NCI-H774 (cell line): ENCODE measurements around the gene CFAP74.

Experiments
- DNase-seq: peaks from one replicate; lab custom pipeline; 2025; lab: John Stamatoyannopoulos, UW

CFAP74 gene

DNA sequence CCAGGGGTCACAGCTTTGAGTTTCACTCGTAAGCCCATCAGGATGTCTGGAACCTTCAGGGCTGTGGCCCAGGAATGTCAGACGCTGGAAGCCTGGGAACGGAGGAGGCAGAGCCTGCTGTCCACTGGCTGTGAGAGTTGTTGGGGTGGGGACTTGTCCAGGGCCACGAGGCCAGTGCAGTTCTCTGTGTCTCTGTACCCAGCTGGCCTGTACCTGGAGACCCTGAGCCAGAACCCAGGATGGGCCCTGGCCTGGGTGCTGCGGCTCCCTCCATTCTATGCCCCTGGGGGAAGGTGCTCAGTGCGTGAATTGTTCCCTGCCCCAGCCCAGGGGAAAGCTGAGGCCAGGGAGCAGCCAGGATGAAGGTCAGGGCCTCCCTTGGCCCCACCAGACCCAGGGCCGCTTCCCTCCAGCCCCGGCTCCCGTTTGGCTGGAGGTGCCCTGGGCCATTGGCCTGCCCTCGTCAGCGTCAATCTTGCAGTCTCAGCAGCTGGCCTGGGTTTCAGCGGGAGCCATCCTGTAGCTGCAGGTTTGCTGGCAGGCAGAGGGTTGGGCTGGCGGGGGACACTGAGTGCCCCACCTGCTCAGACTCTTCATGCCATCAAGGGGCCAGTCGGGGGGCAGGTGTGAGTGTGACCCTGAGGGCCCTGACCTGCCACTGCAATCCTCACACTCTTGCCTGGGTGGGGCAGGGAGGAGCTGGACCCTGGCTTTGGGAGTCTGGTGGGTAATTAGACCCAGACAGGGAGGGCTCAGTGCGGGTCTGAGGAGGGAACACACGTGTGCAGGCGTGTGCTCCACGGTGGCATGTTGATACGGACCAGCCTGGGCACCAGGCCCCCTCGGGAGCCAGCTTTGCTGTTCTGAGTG, 89.2 kb downstream of the CFAP74 start:
- DNase-seq: no peak

DNA sequence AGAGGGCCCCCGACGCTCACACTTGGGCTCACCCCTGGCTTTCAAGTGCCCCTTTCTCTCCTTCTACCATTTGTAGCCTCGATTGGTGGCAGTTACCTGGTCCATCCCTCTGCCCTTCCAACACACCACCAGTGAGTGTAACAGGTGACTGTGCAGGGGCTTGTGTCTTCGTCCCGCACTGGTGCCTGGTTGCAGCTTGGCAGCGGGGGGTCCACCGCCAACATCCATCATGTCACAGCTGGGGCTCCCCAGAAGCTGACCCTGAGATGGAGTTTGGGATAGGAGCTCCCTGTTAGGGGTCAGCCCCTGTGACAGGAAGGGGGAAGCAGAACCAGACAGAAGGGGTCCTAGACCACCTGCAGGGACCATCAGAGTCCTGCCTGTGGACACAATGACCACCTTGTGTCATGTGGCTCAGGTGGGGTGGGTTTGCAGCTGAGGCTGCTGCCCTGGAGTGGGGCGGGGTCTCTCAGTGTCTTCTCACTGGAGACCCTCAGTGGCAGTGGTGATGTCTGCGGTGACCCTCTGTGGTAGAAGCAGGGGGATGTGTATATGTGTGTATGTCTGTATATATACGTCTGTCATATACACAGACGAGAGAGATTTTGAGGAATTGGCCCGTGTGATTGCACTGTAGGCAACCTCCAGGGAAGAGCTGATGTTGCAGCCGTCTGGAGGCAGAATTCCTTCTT, 92.1 kb downstream of the CFAP74 start:
- DNase-seq: no peak

DNA sequence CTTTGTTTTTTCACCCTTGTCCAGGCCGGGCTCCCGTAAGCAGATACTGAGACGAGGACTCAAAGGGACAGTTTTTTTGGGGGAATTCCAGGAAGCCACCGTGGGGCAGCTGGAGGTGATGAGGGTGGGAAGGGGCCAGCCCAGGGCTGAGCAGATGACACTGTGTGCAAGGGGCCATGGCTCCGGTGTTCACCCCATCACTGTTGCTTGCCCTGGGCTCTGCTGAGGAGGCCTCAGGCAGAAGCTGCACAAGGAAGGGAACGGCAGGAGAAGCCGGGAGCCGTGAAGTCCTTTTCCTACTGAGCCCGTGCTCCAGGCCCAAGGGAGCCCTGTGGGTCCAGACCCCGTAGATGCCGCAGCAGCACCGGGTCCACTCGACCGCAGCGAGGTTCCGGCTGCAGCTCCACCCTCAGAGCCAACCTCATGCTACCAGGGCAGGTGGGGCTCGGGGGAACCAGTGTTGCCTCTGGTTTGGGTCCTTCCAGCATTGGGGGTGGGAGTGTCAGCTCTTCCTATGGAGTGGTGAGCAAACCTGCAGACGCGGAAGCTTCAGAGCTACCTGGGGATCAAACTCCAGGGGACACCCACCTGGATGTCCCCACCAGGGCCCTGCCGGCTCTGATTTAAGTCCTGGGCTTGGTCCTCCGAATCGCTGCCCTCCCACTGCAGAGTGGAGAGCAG, 92.8 kb downstream of the CFAP74 start:
- no peak for DNase-seq

DNA sequence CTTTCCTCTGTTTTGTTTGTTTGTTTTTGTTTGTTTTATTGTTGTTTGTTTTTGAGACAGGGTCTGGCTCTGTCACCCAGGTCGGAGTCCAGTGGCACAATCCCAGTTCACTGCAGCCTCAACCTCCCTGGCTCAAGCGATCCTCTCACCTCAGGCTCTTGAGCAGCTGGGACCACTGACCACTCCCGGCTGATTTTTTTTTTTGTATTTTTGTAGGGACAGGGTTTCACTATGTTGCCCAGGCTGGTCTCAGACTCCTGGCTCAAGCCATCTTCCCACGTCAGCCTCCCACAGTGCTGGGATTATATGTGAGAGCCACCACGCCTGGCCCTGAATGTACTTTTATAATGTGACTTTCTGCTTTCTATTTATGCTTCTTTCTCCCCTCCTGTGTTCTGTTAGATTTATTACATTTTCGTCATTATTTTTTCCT, 93.5 kb downstream of the CFAP74 start:
- no peak for DNase-seq

DNA sequence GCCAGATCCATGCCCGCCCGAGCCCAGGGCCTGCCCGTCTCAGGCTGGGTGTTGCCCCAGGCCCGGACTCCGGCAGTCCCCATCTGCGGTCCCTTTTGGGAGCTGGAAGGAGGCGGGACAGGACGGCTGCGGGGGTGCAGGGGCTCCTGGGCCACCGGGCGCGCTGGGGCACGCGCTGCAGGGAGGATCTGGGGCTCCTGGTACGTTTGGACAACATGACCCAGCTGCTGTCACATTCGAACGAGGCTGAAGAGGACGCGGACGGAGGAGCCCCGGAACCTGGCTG, 95.1 kb downstream of the CFAP74 start:
- DNase-seq: no peak

DNA sequence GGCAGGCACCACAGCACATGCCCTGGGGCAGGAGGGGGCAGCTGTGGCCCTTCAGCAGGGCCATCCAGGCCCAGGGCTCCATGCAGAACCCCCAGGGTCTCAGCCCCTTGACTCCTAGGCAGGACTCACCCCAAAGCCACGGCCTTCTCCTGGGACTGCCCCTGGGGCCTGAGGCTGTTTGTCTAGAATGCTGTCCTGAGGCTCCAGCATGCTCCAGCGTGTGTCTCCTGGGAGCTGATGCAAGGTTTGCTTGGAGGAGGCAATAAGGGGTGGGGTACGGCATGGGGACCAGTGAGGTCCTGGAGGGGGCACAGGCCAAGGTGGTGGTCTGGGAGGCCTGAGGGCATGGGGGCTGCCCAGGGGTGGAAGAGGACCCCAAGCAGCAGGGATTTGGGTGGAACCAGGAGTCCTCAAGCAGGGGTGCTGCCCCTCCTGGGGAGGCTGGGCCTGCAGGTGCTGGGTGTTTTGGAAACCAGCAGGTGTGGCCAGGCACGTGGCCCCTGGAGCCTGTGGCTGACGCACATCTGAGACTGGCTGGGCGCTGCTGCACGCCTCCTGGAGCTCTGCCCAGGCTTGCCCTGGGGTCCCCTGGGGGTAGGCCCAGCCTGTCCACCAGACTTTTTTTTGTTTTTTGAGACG, 96.4 kb downstream of the CFAP74 start:
- no peak for DNase-seq

DNA sequence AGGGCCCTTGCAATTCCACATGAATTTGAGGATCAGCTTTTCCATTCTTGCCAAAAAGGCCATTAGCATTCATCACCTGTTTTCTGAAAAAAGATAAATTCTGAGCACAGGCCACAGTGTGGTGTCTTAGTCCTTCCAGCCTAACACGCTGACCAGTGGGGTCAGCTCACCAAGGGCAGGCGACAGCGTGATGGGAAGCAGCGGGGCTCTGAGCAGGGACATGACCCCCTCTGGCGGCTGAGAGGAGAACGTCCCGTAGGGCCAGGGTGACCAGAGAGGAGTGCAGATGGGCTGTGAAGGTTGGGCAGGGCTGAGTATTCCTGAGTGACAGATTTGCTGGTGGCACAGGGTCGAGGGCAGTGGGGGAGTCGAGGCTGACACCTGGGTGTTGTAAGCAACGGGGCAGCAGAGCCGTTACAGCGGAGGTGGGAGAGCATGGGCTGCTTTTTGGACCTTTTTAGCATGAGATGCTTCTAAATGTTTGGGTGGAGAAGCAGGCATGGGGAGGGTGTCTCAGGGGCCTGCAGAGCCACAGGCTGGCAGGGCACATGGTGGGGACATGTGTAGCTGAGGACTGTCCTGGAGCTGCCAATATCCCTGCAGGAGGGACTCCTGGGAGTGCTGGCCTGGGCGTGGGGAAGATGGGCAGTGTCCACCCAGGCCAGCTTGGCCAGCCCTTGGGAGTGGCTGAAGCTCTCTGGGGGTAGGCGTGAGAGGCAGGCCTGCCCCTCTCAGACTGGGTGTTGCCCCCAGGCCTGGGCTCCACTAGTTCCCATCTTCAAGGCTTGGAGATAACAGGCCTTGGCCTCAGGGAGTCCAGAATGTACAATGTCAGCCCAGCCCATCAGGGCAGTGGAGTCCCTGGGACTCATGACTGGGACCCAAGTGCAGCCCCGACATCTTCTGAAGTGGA, 97.1 kb downstream of the CFAP74 start:
- DNase-seq: peak; percentile 8

DNA sequence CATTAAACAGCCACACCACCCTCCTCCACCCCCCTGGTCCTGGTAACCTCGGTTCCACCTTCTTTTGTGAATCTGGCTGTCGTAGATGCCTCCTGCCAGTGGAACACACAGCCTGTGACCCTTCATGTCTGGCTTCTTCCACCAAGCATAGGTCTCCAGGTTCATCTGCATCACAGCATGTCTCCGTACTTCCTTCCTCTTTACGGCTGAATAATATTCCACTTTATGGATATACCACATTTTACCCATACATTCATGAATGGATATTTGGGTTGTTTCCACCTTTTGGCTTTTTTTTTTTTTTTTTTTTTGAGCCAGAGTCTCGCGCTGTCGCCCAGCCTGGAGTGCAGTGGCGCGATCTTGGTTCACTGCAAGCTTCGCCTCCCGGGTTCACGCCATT, 100.4 kb downstream of the CFAP74 start:
- DNase-seq: no peak

DNA sequence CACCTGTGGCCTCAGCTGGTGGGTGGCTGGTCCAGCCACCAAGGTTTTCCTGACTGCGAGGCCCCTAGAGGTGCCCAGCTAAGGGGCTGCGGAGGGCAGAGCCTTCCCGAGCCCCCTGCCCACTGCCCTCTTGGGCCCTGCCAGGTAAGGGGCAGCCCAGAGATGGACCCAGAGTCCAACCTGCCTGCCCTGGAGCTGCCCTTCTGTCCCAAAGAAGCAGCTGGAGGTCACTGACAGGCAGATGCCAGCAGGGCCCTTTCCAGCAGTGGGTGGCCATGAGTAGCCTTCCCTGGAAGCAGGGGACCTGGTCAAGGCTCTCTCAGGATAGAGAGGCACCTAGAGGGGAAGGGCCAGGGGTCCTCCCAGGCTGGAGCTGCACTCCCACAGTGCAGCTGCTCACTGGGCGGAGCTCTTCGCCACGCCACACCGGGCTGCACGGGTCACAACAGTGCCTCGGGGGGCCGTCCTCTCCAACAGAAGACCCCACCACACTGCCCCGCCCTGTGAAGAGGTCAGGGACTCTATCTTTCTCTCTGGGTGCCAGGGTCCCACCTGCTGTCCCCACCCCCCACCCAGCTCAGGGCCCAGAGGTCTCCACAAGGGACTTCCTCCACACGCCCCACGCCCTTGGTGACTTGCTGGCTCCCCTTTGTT, 101.8 kb downstream of the CFAP74 start:
- no peak for DNase-seq

DNA sequence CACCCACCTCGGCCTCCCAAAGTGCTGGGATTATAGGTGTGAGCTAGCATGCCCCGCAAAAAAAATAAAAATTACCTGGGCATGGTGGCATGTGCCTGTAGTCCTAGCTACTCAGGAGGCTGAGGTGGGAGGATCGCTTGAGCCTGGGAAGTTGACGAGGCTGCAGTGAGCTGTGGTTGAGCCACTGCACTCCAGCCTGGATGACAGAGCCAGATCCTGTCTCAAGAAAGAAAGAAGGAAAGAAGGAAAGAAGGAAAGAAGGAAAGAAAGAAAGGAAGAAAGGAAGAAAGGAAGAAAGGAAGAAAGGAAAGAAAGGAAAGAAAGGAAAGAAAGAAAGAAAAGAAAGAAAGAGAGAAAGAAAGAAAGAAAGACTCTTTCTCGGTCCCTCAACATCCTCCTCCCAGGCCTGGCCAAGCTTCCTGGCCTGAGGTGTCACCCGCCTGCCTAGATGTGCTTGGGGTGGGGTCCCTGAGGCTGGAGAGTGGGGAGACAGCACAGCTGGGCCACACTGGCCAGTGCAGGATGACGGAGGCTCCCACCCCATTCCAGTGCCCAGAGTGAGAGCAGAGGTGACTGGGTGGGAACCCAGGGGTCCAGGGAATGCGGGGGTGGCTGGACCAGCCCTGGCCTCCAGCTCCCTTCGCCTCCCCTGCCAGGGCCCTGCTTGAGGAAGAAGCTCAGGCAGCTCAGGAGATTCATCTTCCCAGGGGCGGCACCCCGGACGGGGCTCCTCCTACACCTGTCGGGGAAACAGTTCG, 102.5 kb downstream of the CFAP74 start:
- no peak for DNase-seq

DNA sequence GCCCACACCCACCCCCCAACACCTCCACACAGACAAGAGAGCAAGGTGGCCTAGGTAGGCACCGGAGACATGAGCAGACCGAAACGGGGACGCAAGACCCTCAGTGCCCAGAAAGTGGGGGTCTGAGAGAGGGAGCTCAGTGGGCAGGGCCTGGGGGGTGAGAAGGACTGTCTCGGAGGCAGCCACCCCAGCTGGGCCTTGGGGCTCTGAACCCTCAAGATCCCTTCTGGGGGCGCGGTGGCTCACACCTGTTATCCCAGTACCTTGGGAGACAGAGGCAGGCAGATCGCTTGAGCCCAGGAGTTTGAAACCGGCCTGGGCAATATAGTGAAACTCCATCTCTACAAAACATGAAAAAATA, 103.6 kb downstream of the CFAP74 start:
- DNase-seq: no peak

DNA sequence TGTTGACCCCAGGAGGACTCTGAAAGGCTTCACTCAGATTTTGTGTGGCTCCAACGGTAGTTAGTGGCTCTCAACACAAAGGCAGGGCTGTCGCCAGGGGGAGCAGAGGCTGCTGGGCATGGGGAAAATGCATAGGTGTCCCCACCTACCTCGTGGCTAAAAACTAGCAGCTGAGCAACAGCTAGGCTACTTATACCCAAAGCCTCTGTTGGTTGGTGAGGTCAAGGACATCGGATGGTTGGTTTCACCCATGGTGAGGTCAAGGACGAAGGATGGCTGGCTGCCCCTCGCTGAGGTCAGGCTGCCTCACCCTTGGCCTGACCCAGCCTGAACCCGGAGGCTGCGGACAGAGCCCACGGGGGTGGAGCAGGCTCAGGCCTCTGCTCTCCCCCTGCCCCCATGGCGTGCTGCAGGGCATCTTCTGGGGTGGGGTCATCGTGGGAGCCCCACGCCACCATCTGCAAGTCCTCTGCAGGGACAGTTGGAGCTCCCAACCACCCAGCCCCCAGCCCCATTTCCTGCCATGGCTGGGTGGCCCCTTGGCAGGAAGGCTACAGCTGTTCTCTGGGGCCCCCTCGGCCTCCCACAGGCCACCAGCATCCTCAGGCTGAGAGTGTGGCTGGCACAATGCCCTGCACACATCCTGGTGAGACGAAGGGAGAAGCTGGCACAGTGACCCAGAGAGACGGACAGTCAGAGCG, 104.2 kb downstream of the CFAP74 start:
- DNase-seq: no peak

DNA sequence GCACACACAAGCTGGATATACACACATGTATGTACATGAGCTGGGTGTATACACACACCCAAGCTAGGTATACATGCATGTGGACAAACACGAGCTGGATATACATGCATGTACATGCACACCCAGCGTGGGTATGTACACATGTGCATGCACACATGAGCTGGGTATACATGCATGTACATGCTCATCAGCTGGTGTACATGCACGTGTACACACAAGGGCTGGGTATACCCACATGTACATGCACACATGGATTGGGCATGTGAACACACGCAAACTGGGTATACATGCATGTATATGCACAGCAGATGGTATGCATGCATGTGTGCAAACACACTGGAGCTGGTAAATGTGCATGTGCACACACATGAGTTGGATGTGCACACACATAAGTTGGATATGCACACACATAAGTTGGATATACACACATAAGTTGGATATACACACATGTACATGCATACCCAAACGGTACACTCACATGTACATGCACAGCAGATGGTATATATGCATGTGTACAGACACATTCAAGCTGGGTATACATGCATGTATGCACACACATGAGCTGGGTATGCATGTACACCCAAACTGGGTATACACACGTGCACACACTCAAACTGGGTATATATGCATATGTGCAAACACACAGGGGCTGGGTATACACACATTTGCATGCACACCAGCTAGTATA, 105.2 kb downstream of the CFAP74 start:
- no peak for DNase-seq

DNA sequence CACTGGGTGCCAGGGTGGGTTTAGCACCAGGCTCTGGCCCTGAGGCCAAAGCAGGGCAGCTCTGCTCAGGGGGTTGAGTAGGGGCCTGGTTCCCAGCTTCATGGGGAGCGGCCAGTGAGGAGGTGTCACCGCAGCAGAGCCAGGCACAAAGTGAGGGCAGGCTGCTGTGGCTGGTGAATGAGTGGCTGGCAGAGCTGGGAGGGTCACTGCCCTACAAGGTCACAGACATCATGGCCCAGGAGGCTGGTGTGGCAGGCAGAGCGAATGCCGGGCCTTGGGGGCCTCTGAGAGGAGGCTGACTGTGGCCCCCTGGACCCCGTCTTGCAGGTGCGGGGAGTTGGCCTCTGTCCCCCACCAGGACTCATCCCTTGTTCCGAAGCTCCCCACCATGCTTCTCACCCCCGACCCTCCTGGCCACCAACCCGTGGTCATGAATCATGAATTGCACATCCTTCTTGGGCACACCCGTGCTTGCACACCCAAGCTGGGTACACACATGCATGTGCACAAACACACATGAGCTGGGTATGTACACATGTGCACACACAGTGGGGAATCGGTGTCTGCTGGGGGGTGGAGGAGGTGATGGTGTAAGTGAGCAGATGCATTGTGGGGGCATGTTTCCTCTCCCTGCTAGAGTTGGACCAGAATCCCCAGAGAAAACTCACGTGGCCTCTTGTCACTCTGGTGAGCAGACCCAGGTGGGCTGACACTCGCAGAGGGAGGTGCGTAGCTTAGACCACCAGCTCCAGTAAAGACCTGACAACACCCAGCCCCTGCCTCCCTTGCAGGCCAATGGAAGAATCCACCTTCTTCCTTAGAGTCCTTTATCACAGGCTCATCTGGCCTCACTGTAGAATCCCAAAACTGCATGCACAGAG, 107.9 kb downstream of the CFAP74 start:
- DNase-seq: no peak

DNA sequence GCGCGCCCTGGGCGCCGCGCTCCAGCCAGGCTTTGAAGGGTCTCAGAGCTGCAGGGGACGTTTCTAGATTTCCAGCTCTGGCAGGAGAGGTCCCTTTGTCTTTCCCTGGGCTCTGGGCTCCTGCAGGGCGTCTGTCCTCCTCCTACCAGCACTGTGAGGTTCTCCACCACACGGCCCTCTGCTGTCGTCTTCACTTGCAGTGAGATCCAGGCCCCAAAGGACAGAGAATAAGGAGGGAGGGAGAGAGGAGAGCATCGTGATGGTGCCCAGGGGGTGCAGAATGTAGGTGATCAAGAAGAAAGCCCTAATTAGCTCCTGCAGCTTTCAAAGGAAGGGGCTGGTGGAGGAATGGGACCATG, 108.5 kb downstream of the CFAP74 start:
- no peak for DNase-seq

DNA sequence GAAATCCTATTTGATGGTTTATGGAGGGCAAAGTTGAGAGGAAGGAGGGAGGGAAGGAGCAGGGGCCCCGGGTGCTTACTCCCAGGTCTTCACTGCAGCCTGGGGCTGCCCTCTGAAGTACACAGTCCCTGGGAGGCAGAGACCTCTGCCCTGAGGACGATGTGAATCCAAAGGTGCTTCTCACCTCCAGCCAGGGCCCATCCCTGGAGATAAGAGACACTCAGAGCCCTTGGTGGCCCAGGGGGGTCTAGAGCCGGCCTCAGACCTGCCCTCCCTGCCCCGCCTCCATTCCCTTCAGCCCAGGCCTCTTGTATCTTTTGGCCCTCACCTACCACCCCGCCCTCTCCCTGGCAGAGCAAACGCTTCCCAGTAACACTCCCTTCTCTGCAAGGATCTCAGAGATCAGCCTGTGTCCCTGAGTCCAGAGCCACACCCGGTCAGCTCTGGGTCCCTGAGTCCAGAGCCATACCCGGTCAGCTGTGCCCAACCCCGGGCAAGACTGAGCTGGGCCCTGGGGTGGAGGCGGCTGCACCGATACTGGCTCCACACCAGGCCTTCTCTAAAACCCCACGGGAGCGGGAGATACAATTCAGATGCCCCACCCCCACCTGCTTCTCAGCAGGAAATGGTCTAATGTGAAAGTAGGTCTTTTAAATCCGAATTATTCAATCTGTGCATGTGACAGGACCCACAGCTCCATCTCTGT, 109.1 kb downstream of the CFAP74 start:
- DNase-seq: no peak

DNA sequence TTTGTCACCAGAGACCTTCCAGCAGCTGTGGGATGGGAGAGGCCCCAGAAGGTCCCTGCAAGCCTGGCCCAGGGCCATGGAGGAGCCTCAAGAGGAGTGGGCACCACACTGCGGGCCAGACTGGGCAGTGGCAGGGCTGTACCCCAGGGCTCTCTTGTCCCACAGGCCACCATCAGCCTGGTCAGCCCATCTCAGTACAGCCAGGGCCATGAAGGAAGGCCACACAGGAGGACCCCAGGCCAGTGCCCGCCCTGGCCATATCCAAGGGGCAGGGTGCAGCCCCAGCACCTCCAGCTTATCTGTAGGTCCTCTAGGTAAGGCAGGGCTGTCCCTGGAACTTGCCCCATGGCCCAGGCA, 109.6 kb downstream of the CFAP74 start:
- DNase-seq: no peak
